Fibroblast of villous mesenchyme (primary cell): Measurements from ENCODE around the gene CCT4. TPM values are rescaled to one million over a fixed set of nuclear protein-coding genes. Genes with fewer than 3 reads are reported as not detected.
A peak's percentile ranks its signal among the peaks of the same experiment; 100 is the strongest.

Experiments used
- DNase-seq: peaks from one replicate; pipeline ENCODE4 v3.0.0-alpha.2; 2010; ENCODE audit warnings: low read depth
- H3K4me3 ChIP-seq: 2 replicates; pipeline ENCODE4 v1.5.1; 2011; ENCODE audit warnings: low read depth, mild to moderate bottlenecking, low read length
- CTCF ChIP-seq: IDR thresholded peaks from 2 replicates; pipeline ENCODE4 v1.5.1; 2012; ENCODE audit warnings: low read depth, mild to moderate bottlenecking, low read length; ENCODE audit not compliant: insufficient read depth
- total RNA-seq: library from RNA; depleted of rRNA; stranded (reverse); fragments of >200 nt; gene quantifications from 2 replicates; pipeline ENCODE4 v1.2.3, GENCODE V29; 2012

Gene CCT4, protein sequence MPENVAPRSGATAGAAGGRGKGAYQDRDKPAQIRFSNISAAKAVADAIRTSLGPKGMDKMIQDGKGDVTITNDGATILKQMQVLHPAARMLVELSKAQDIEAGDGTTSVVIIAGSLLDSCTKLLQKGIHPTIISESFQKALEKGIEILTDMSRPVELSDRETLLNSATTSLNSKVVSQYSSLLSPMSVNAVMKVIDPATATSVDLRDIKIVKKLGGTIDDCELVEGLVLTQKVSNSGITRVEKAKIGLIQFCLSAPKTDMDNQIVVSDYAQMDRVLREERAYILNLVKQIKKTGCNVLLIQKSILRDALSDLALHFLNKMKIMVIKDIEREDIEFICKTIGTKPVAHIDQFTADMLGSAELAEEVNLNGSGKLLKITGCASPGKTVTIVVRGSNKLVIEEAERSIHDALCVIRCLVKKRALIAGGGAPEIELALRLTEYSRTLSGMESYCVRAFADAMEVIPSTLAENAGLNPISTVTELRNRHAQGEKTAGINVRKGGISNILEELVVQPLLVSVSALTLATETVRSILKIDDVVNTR
- 111 and 147 TPM in 2 replicates for total RNA-seq

DNA sequence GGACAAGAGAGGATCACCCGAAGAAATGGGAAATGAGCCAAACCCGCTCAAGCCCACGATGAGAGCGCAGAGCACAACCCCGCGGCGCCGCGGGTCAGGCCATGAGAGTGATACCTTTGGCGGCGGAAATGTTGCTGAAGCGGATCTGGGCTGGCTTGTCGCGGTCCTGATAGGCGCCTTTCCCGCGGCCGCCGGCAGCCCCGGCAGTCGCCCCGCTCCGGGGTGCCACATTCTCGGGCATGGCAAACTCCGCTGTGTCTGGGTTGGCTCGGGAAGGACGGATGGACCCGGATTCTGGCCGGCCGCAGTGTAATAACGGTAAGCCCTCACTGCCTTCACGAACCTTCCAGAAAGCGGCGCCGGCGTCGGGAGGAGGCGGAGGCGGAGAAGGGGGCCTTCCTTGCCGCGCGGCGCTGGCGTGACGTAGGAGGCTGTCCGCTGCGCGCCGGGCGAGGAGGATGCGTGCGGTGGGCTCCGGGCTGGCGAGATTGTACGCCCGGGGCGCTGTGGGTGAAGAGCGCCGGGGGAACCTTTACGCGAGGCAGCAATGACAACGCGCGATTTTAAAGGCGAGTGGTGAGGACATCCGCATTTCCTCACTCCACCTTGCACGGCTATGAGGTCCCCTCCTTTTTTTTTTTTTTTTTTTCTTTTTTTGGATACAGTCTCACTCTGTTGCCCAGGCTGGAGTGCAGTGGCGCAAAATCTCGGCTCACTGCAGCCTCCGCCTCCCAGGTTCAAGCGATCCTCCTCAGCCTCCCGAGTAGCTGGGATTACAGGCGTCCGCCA lies at the start of gene CCT4:
TSS of gene CCT4 (minus strand) at position 390 of the 789 bp plus-strand sequence. CDS start at position 241, 149 bp downstream.
- peak within 1 kb of the TSS; percentile 74 for H3K4me3 ChIP-seq
- DNase-seq, result peak; percentile 89
- no peak for TF ChIP-seq CTCF

DNA sequence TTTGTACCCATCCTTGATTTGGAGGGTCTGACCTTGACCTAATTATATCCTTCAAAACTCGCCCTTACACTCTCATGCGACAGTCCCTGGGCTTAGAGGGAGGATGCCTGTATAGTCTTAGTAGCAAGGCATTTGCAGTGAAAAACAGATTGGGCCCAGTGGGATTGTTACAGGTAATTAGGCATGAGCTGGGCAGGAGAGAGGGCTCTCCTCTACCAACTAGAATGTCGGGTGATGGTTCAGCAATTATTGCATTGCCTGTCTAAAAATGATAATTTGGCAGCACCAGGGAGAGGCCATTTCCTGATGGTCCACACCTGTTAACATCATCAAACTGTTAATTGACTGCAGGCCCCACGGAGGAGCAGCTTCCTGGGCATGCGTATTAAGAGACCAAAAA lies 49.4 kb upstream of the CCT4 start:
- no peak for DNase-seq
- TF ChIP-seq CTCF, result no peak
- no peak overlapping the region for H3K4me3 ChIP-seq

DNA sequence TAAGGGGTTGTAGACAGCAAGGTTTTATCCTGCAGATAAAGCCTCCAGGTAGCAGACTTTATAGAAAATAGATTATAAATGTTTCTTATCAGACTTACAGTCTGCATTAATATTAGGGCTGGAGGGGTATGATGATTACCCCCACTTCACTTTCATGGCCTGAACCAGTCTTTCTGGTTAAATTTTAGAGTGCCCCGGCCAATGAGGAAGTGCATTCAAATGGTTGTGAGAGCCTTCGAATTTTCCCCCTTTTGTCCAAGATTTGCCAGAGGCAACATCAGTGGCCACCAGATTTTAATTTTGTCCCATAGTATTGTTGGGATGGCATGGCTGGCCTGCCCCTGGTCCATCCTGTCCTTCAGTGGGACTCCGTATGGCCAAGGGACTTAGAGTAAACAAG lies 48.6 kb upstream of the CCT4 start:
- TF ChIP-seq CTCF, result no peak
- DNase-seq, result no peak
- H3K4me3 ChIP-seq, result no peak overlapping the region

DNA sequence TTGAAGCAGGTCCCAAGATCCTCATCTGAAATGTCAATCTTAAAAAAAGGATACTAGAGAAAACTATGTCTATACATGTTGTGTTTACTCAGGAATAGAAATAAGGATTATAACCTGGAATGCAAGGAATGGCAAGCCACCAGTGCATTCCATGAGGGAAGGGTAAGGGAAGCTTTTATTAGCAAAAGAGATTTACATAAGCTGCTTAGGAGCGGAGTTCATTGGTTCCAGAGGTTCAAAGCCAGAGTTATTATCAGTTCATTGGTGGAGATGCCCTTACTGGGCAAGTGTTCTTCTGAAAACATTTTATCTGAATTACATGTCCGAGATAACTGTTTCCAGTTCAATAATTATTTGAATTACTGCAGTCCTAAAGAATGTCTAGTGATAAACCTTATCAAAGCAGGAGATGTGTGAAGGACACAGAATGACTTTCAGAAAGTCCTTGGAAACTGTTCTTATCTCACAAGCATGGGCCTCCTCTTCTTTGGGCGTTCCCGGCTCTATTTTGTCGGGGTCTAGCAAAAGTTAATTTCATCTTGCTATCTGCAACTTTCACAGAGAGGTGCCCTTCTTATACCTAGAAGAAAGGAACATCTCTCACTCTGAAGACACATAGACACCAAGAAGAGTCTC lies 40.5 kb upstream of the CCT4 start:
- no peak for TF ChIP-seq CTCF
- DNase-seq, result peak; percentile 76
- no peak overlapping the region for H3K4me3 ChIP-seq

DNA sequence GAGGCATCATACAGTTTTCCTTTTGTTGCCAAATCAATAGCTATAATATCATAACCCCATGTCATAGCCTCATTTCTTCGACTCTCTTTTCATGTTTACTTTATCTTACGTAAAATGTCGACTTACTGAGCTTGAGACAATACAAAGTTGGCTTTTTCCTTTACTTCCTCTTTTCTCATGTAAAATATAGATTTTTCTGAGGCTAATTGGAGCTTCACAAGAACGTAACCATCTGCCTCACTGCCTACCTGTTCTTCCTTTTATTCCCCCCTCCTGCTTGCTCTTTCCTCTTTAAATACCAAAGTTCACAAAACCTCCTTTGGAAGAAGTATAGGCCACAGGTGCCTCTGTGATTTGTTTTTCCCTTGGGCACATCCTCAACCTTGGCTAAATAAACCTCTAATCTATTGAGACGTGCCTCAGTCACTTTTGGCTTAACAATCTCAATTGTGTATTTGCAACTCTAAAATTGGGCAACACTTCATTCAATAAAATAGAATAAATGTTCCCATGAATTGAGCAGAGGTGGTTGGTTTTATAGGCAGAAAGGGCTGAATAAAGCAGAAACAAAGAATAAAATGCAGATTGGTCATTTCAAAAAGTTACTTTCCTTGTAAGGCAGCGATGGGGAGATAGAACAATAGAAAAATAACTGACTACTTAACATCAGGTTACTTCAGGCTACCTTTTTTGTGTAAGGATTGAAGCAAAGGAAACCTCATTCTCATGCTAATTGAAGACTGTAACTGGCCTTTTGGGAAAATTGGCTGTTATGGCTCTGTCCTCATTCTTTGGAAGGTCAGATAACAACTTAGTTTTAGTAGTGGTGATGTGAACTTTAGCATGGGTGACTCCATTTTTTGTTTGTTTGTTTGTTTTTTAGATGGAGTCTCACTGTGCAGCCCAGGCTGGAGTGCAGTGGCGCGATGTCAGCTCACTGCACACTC lies 38.3 kb upstream of the CCT4 start:
- H3K4me3 ChIP-seq, result no peak overlapping the region
- no peak for TF ChIP-seq CTCF
- DNase-seq, result no peak
